Measurements from ENCODE around the gene NTN4. TPM values are rescaled to one million over a fixed set of nuclear protein-coding genes. Genes with fewer than 3 reads are reported as not detected.

Gene NTN4
- total and polyA plus RNA-seq, 4 experiments from 2014 or later, result 2.0 to 5.5 (median 3.8) TPM

- no peaks in the 10 kb centered on the region for H3K9me3 Mint-ChIP-seq
- H3K4me1 Mint-ChIP-seq, result peaks cover 7 to 23% (median 15%) of the 10 kb centered on the region in 4 donors
- no peak overlapping the region for H3K27ac ChIP-seq (ENCODE audit: low read depth, low read length)
- H3K36me3 ChIP-seq (ENCODE audit: insufficient read depth, low read length), result no peaks in the 10 kb centered on the region
- H3K27ac Mint-ChIP-seq, result peak overlapping the region in 6 of 7 donors; percentile 40 to 96 (median 86)
- H3K4me1 ChIP-seq (ENCODE audit: insufficient read depth, low read length), result peaks cover 19% of the 10 kb centered on the region
- peaks cover 43 to 50% of the 10 kb centered on the region in 2 donors for H3K27me3 Mint-ChIP-seq
- ChIA-PET POLR2A (ENCODE audit: partially characterized antibody) (interaction anchor here (1.4 kb wide), 1 partner anchor 15 kb away, joined by 4 read pairs; no protein-coding TSS in a partner anchor), CTCF (ENCODE audit: partially characterized antibody) (no interaction called here)
- H3K4me3 ChIP-seq (ENCODE audit: low read length in 2 of 2), result peak overlapping the region in 1 of 2 donors; percentile 36
- H3K9me3 ChIP-seq (ENCODE audit: control insufficient read depth in 1 of 2, low read length in 2 of 2), result no peaks in the 10 kb centered on the region
- H3K36me3 Mint-ChIP-seq, result peaks cover 0 to 3% of the 10 kb centered on the region in 2 donors
- intact Hi-C loops (cut with micrococcal nuclease), result no loop called here
- DNase-seq, result peak; percentile 32 to 67 (median 41)
- peaks cover 28% of the 10 kb centered on the region for H3K27me3 ChIP-seq (ENCODE audit: insufficient read depth, low read length)
- peak overlapping the region; percentile 81 to 92 (median 86) for H3K4me3 Mint-ChIP-seq
These were observed 619 bp upstream of the NTN4 start for GRCh38 chr12:95790917-95791849.

- intact Hi-C loops (cut with micrococcal nuclease), result no loop called here
- ChIA-PET POLR2A (ENCODE audit: partially characterized antibody) (interaction anchor here (1.4 kb wide), 1 partner anchor 17 kb away, joined by 4 read pairs; no protein-coding TSS in a partner anchor), CTCF (ENCODE audit: partially characterized antibody) (no interaction called here)
- Histone ChIP-seq H3K27ac (ENCODE audit: low read depth, low read length) (no peak overlapping the region), H3K36me3 (ENCODE audit: insufficient read depth, low read length) (no peaks in the 10 kb centered on the region), H3K4me1 (ENCODE audit: insufficient read depth, low read length) (peaks cover 19% of the 10 kb centered on the region), H3K4me3 (ENCODE audit: low read length in 2 of 2) (peak overlapping the region in 1 of 2 donors; percentile 36), H3K27me3 (ENCODE audit: insufficient read depth, low read length) (peaks cover 28% of the 10 kb centered on the region), H3K9me3 (ENCODE audit: control insufficient read depth in 1 of 2, low read length in 2 of 2) (no peaks in the 10 kb centered on the region)
- Mint-ChIP-seq H3K36me3 (peaks cover 0 to 3% of the 10 kb centered on the region in 2 donors), H3K4me1 (peaks cover 7 to 23% (median 14%) of the 10 kb centered on the region in 4 donors), H3K4me3 (peak overlapping the region; percentile 78 to 86 (median 84)), H3K27me3 (peaks cover 37 to 54% of the 10 kb centered on the region in 2 donors), H3K27ac (peak overlapping the region in 4 of 7 donors; percentile 42 to 81 (median 61)), H3K9me3 (no peaks in the 10 kb centered on the region)
- DNase-seq, result peak in 2 of 5 donors; percentile 3 to 4
These were observed 1.2 kb downstream of the NTN4 start for GRCh38 chr12:95789126-95790032.

- Mint-ChIP-seq H3K9me3 (no peaks in the 10 kb centered on the region), H3K4me1 (peaks cover 7 to 23% (median 14%) of the 10 kb centered on the region in 4 donors), H3K27ac (no peak overlapping the region), H3K4me3 (peak overlapping the region in 5 of 8 donors; percentile 80 to 86 (median 85)), H3K36me3 (peaks cover 0 to 3% of the 10 kb centered on the region in 2 donors), H3K27me3 (peaks cover 35 to 52% of the 10 kb centered on the region in 2 donors)
- Histone ChIP-seq H3K4me1 (ENCODE audit: insufficient read depth, low read length) (peaks cover 19% of the 10 kb centered on the region), H3K9me3 (ENCODE audit: control insufficient read depth in 1 of 2, low read length in 2 of 2) (no peaks in the 10 kb centered on the region), H3K27me3 (ENCODE audit: insufficient read depth, low read length) (peaks cover 28% of the 10 kb centered on the region), H3K27ac (ENCODE audit: low read depth, low read length) (no peak overlapping the region), H3K4me3 (ENCODE audit: low read length in 2 of 2) (no peak overlapping the region), H3K36me3 (ENCODE audit: insufficient read depth, low read length) (no peaks in the 10 kb centered on the region)
- CTCF ChIA-PET (ENCODE audit: partially characterized antibody), result no interaction called here
- DNase-seq, result no peak
- POLR2A ChIA-PET (ENCODE audit: partially characterized antibody), result interaction anchor here (1.2 kb wide), 1 partner anchor 17 kb away, joined by 3 read pairs; no protein-coding TSS in a partner anchor
- intact Hi-C loops (cut with micrococcal nuclease), result no loop called here
These were observed 1.9 kb downstream of the NTN4 start for GRCh38 chr12:95788637-95789036.

- Mint-ChIP-seq H3K36me3 (peaks cover 0 to 3% of the 10 kb centered on the region in 2 donors), H3K4me3 (no peak overlapping the region), H3K9me3 (no peaks in the 10 kb centered on the region), H3K27ac (no peak overlapping the region), H3K4me1 (peaks cover 7 to 23% (median 14%) of the 10 kb centered on the region in 4 donors), H3K27me3 (peaks cover 33 to 46% of the 10 kb centered on the region in 2 donors)
- Histone ChIP-seq H3K27me3 (ENCODE audit: insufficient read depth, low read length) (peaks cover 25% of the 10 kb centered on the region), H3K9me3 (ENCODE audit: control insufficient read depth in 1 of 2, low read length in 2 of 2) (no peaks in the 10 kb centered on the region), H3K36me3 (ENCODE audit: insufficient read depth, low read length) (no peaks in the 10 kb centered on the region), H3K27ac (ENCODE audit: low read depth, low read length) (no peak overlapping the region), H3K4me1 (ENCODE audit: insufficient read depth, low read length) (peaks cover 19% of the 10 kb centered on the region), H3K4me3 (ENCODE audit: low read length in 2 of 2) (no peak overlapping the region)
- intact Hi-C loops (cut with micrococcal nuclease), result no loop called here
- ChIA-PET CTCF (ENCODE audit: partially characterized antibody) (no interaction called here), POLR2A (ENCODE audit: partially characterized antibody) (interaction anchor here (1.2 kb wide), 1 partner anchor 18 kb away, joined by 3 read pairs; no protein-coding TSS in a partner anchor)
- no peak for DNase-seq
These were observed 3.2 kb downstream of the NTN4 start for GRCh38 chr12:95787274-95787818.

GRCh38 chr12:95784915-95785314, 5.6 kb downstream of the NTN4 start:
- peaks cover 3 to 14% (median 6%) of the 10 kb centered on the region in 4 donors for H3K4me1 Mint-ChIP-seq
- H3K27ac Mint-ChIP-seq, result no peak overlapping the region
- H3K27ac ChIP-seq (ENCODE audit: low read depth, low read length), result no peak overlapping the region
- intact Hi-C loops (cut with micrococcal nuclease), result no loop called here
- H3K27me3 Mint-ChIP-seq, result peaks cover 22 to 34% of the 10 kb centered on the region in 2 donors
- POLR2A ChIA-PET (ENCODE audit: partially characterized antibody), result no interaction called here
- peaks cover 12% of the 10 kb centered on the region for H3K27me3 ChIP-seq (ENCODE audit: insufficient read depth, low read length)
- peaks cover 0 to 3% of the 10 kb centered on the region in 2 donors for H3K36me3 Mint-ChIP-seq
- no peaks in the 10 kb centered on the region for H3K9me3 ChIP-seq (ENCODE audit: control insufficient read depth in 1 of 2, low read length in 2 of 2)
- CTCF ChIA-PET (ENCODE audit: partially characterized antibody), result no interaction called here
- DNase-seq, result no peak
- no peak overlapping the region for H3K4me3 ChIP-seq (ENCODE audit: low read length in 2 of 2)
- H3K4me3 Mint-ChIP-seq, result no peak overlapping the region
- H3K9me3 Mint-ChIP-seq, result peaks cover 0 to 2% (median 0%) of the 10 kb centered on the region in 8 donors
- H3K4me1 ChIP-seq (ENCODE audit: insufficient read depth, low read length), result peaks cover 9% of the 10 kb centered on the region
- no peaks in the 10 kb centered on the region for H3K36me3 ChIP-seq (ENCODE audit: insufficient read depth, low read length)

- no peak overlapping the region for H3K27ac ChIP-seq (ENCODE audit: low read depth, low read length)
- H3K9me3 ChIP-seq (ENCODE audit: control insufficient read depth in 1 of 2, low read length in 2 of 2), result no peaks in the 10 kb centered on the region
- no peaks in the 10 kb centered on the region for H3K36me3 ChIP-seq (ENCODE audit: insufficient read depth, low read length)
- Mint-ChIP-seq H3K27ac (no peak overlapping the region), H3K4me1 (peaks cover 0 to 10% (median 3%) of the 10 kb centered on the region in 4 donors), H3K36me3 (peaks cover 0 to 3% of the 10 kb centered on the region in 2 donors), H3K27me3 (peaks cover 16 to 28% of the 10 kb centered on the region in 2 donors), H3K4me3 (no peak overlapping the region), H3K9me3 (peaks cover 0 to 2% (median 0%) of the 10 kb centered on the region in 8 donors)
- CTCF ChIA-PET (ENCODE audit: partially characterized antibody), result no interaction called here
- peaks cover 2% of the 10 kb centered on the region for H3K4me1 ChIP-seq (ENCODE audit: insufficient read depth, low read length)
- no peak for DNase-seq
- H3K27me3 ChIP-seq (ENCODE audit: insufficient read depth, low read length), result peaks cover 11% of the 10 kb centered on the region
- intact Hi-C loops (cut with micrococcal nuclease), result no loop called here
- POLR2A ChIA-PET (ENCODE audit: partially characterized antibody), result no interaction called here
- no peak overlapping the region for H3K4me3 ChIP-seq (ENCODE audit: low read length in 2 of 2)
These were observed 6.3 kb downstream of the NTN4 start for GRCh38 chr12:95784286-95784685.

Data from CD4-positive, alpha-beta memory T cell (primary cell).